Tibial nerve (tissue), 4 donors: Measurements from ENCODE around the gene RAB1B. TPM values are rescaled to one million over a fixed set of nuclear protein-coding genes. Genes with fewer than 3 reads are reported as not detected.
"Not testable (repeated sequence)": the region's sequence is repeated elsewhere in the genome, so short reads cannot be mapped to it uniquely, and the experiment has no call there.

Experiments used
- DNase-seq, 2 donors: peaks; one replicate each; pipeline ENCODE4 v3.0.0-alpha.2; 2019; ENCODE audit warnings: low spot score in 2 of 2
- H3K27ac ChIP-seq, 4 donors: fragments of 200-600 bp; sonication (generic) in 3 of 4; one replicate each; pipeline ENCODE4 v1.5.1; 2017 to 2019; ENCODE audit warnings: mild to moderate bottlenecking in 1 of 4
- H3K27me3 ChIP-seq, 2 donors: fragments of 200-600 bp; sonication (generic) in 1 of 2; one replicate each; pipeline versions ENCODE4 v1.5.1 to v1.6.0; 2017 to 2019
- H3K36me3 ChIP-seq, 3 donors: fragments of 200-600 bp; sonication (generic); one replicate each; pipeline ENCODE4 v1.5.1; 2018 to 2019
- H3K4me1 ChIP-seq, 4 donors: fragments of 200-600 bp; sonication (generic) in 3 of 4; one replicate each; pipeline ENCODE4 v1.5.1; 2017 to 2019
- H3K4me3 ChIP-seq, 4 donors: fragments of 200-600 bp; sonication (generic) in 3 of 4; one replicate each; pipeline ENCODE4 v1.5.1; 2017 to 2019; ENCODE audit warnings: mild to moderate bottlenecking in 1 of 4, moderate library complexity in 1 of 4
- H3K9me3 ChIP-seq, 4 donors: fragments of 200-600 bp; sonication (generic) in 3 of 4; one replicate each; pipeline ENCODE4 v1.5.1; 2017 to 2019
- CTCF ChIP-seq, 5 experiments: fragments of 200-600 bp in 3 of 5; fragments of 450-650 bp in 2 of 5; sonication (generic) in 3 of 5; IDR thresholded peaks; one replicate each; pipeline ENCODE4 v1.5.1; 2016 to 2019; ENCODE audit warnings: antibody characterized with exemption in 5 of 5, mild to moderate bottlenecking in 3 of 5, moderate library complexity in 2 of 5
- EP300 ChIP-seq, 2 donors: sonication (generic); formaldehyde crosslinking; IDR thresholded peaks; one replicate each; pipeline ENCODE4 v1.6.1; 2017; ENCODE audit warnings: antibody characterized with exemption in 2 of 2, mild to moderate bottlenecking in 1 of 2
- POLR2A ChIP-seq, 2 donors: fragments of 450-650 bp; IDR thresholded peaks; one replicate each; pipeline ENCODE4 v1.6.1; 2017; ENCODE audit warnings: antibody characterized with exemption in 2 of 2, mild to moderate bottlenecking in 2 of 2, moderate library complexity in 2 of 2
- WGBS, 2 donors: methylation state at CpG; one replicate each; pipeline ENCODE4 v1.1.5; 2018; 5-methylcytosine and 5-hydroxymethylcytosine counted together
- total RNA-seq, 4 donors: library from RNA; depleted of rRNA; stranded (reverse); fragments of >200 nt; gene quantifications; one replicate each; pipeline ENCODE4 v1.1.0, GENCODE V29; 2016

RAB1B gene
- total RNA-seq, 4 donors from 2014 or later: 76.3 to 144 (median 96.8) TPM

GRCh38 chr11:66316849-66317251, 48.4 kb downstream of the RAB1B start, which contains the start of gene CD248:
CD248 (minus strand) TSS chr11:66317044; CDS start chr11:66317027, 17 bp downstream.
- TF ChIP-seq POLR2A (IDR thresholded peaks at IDR 0.05) (peak in 1 of 2 donors; percentile 60), CTCF (IDR thresholded peaks at IDR 0.05) (peak in 1 of 5 experiments; percentile 7), EP300 (IDR thresholded peaks at IDR 0.05) (peak in 1 of 2 donors; percentile 32)
- Histone ChIP-seq H3K27me3 (peaks cover 0 to 5% of the 10 kb centered on the region in 2 donors), H3K4me3 (peak within 1 kb of the TSS; percentile 39 to 57 (median 51)), H3K9me3 (no peaks in the 10 kb centered on the region), H3K27ac (peak within 1 kb of the TSS; percentile 62 to 89 (median 80)), H3K36me3 (no peaks in the 10 kb centered on the region), H3K4me1 (peaks cover 0 to 67% (median 37%) of the 10 kb centered on the region in 4 donors)
- peak; percentile 58 to 71 for DNase-seq
- WGBS, 2 donors: 0 to 18% methylated on average over 9 to 26 of the region's 29 CpGs

DNA sequence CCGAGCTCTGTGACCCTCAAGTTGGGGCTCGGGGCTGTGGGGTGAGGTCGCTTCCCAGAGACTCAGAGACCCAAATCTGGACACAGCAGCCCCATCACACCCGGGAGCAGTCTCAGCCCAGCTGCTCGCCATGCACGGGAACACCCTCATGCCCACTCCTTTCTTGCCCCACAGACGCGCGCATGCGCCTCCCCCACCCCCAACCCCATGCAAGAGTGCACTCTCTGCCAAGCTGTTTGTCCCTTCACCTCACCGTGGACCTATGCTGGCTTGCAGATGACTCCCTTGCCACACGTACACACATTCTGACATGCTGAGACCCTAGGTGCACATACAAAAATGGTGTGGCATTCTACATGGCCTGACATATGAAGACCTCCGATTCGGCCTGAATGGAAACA, 48.9 kb downstream of the RAB1B start:
- peak; percentile 37 to 40 for DNase-seq
- Histone ChIP-seq H3K4me1 (peaks cover 0 to 71% (median 38%) of the 10 kb centered on the region in 4 donors), H3K27me3 (peaks cover 0 to 5% of the 10 kb centered on the region in 2 donors), H3K27ac (peak overlapping the region; percentile 62 to 89 (median 80)), H3K36me3 (no peaks in the 10 kb centered on the region), H3K9me3 (no peaks in the 10 kb centered on the region), H3K4me3 (peak overlapping the region in 3 of 4 donors; percentile 50 to 57 (median 52))
- 3 to 5% methylated on average over 14 of the region's 14 CpGs for WGBS, 2 donors
- no peak for TF ChIP-seq CTCF (IDR thresholded peaks at IDR 0.05)
- no peak for TF ChIP-seq POLR2A (IDR thresholded peaks at IDR 0.05)
- TF ChIP-seq EP300 (IDR thresholded peaks at IDR 0.05): no peak

- H3K9me3 ChIP-seq: no peaks in the 10 kb centered on the region
- H3K4me3 ChIP-seq: peak overlapping the region in 1 of 4 donors; percentile 57
- DNase-seq: peak; percentile 57 to 73
- H3K27ac ChIP-seq: peak overlapping the region in 3 of 4 donors; percentile 70 to 89 (median 89)
- TF ChIP-seq EP300 (IDR thresholded peaks at IDR 0.05): peak in 1 of 2 donors; percentile 58
- TF ChIP-seq CTCF (IDR thresholded peaks at IDR 0.05): no peak
- no peak for TF ChIP-seq POLR2A (IDR thresholded peaks at IDR 0.05)
- 13 to 39% methylated on average over 14 of the region's 16 CpGs for WGBS, 2 donors
- peaks cover 0 to 5% of the 10 kb centered on the region in 2 donors for H3K27me3 ChIP-seq
- H3K36me3 ChIP-seq: no peaks in the 10 kb centered on the region
- H3K4me1 ChIP-seq: peaks cover 0 to 76% (median 37%) of the 10 kb centered on the region in 4 donors
Observed at GRCh38 chr11:66317723-66318599, 49.5 kb downstream of the RAB1B start.

GRCh38 chr11:66318600-66318970, 50.1 kb downstream of the RAB1B start:
- H3K36me3 ChIP-seq: no peaks in the 10 kb centered on the region
- no peak overlapping the region for H3K4me3 ChIP-seq
- peaks cover 0 to 75% (median 34%) of the 10 kb centered on the region in 4 donors for H3K4me1 ChIP-seq
- TF ChIP-seq POLR2A (IDR thresholded peaks at IDR 0.05): no peak
- TF ChIP-seq CTCF (IDR thresholded peaks at IDR 0.05): no peak
- TF ChIP-seq EP300 (IDR thresholded peaks at IDR 0.05): no peak
- no peaks in the 10 kb centered on the region for H3K9me3 ChIP-seq
- no peak for DNase-seq
- H3K27me3 ChIP-seq: peaks cover 0 to 5% of the 10 kb centered on the region in 2 donors
- 60 to 72% methylated on average over 3 of the region's 3 CpGs for WGBS, 2 donors
- H3K27ac ChIP-seq: peak overlapping the region in 3 of 4 donors; percentile 70 to 89 (median 89)

DNA sequence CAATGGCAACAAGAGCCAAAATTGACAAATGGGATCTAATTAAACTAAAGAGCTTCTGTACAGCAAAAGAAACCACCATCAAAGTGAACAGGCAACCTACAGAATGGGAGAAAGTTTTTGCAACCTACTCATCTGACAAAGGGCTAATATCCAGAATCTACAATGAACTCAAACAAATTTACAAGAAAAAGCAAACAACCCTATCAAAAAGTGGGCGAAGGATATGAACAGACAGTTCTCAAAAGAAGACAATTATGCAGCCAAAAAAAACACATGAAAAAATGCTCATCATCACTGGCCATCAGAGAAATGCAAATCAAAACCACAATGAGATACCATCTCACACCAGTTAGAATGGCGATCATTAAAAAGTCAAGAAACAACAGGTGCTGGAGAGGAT, 51.9 kb downstream of the RAB1B start:
- H3K36me3 ChIP-seq, DNase-seq, H3K9me3 ChIP-seq, H3K4me3 ChIP-seq, H3K27me3 ChIP-seq, H3K27ac ChIP-seq: not testable (repeated sequence)
- peaks cover 0 to 74% (median 30%) of the 10 kb centered on the region in 4 donors for H3K4me1 ChIP-seq
- WGBS, 2 donors: 96 to 97% methylated on average over 2 of the region's 2 CpGs

DNA sequence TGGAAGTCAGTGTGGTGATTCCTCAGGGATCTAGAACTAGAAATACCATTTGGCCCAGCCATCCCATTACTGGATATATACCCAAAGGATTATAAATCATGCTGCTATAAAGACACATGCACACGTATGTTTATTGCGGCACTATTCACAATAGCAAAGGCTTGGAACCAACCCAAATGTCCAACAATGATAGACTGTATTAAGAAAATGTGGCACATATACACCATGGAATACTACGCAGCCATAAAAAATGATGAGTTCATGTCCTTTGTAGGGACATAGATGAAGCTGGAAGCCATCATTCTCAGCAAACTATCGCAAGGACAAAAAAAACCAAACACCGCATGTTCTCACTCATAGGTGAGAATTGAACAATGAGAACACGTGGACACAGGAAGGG, 52.3 kb downstream of the RAB1B start:
- H3K4me3 ChIP-seq, H3K27me3 ChIP-seq, H3K36me3 ChIP-seq, H3K9me3 ChIP-seq, DNase-seq, H3K27ac ChIP-seq: not testable (repeated sequence)
- 90 to 94% methylated on average over 6 of the region's 6 CpGs for whole genome bisulfite sequencing, 2 donors
- peaks cover 0 to 73% (median 32%) of the 10 kb centered on the region in 4 donors for H3K4me1 ChIP-seq
